GM12801 (cell line): Measurements from ENCODE around the gene RNF152.

Experiments used
- CTCF ChIP-seq: IDR thresholded peaks from one replicate; pipeline ENCODE4 v1.5.1; 2011; ENCODE audit warnings: control low read depth; ENCODE audit not compliant: insufficient read length; ENCODE audit errors: extremely low read depth

The RNF152 gene

GRCh38 chr18:61829108-61829507, 63.7 kb downstream of the RNF152 start:
- no peak for TF ChIP-seq CTCF

- no peak for TF ChIP-seq CTCF
Measured at GRCh38 chr18:61827591-61827990, 65.2 kb downstream of the RNF152 start.

- TF ChIP-seq CTCF: no peak
Measured at GRCh38 chr18:61825386-61825785, 67.4 kb downstream of the RNF152 start.

- no peak for TF ChIP-seq CTCF
Measured at GRCh38 chr18:61824733-61825363, 68.0 kb downstream of the RNF152 start.

- no peak for TF ChIP-seq CTCF
Measured at GRCh38 chr18:61823595-61823994, 69.2 kb downstream of the RNF152 start.

- no peak for TF ChIP-seq CTCF
Measured at GRCh38 chr18:61822879-61823278, 69.9 kb downstream of the RNF152 start.

GRCh38 chr18:61821748-61822147, 71.1 kb downstream of the RNF152 start:
- TF ChIP-seq CTCF: no peak
